ENCODE data around the gene ATF4. TPM values are rescaled to one million over a fixed set of nuclear protein-coding genes. Genes with fewer than 3 reads are reported as not detected.
A peak's percentile ranks its signal among the peaks of the same experiment; 100 is the strongest.

ATF4 gene
- total and polyA plus RNA-seq, 2 of the 8 experiments (the other 6 are each of a cell fraction or from before 2014, with no cell fraction given): 553 to 704 TPM

- TF ChIP-seq JUND (IDR thresholded peaks at IDR 0.05; ENCODE audit: low read length) (no peak), CTCF (IDR thresholded peaks at IDR 0.05; ENCODE audit: control extremely low read depth in 1 of 3, insufficient read depth in 1 of 3, low read depth in 1 of 3, low read length in 3 of 3) (no peak), YY1 (IDR thresholded peaks at IDR 0.05; ENCODE audit: low read depth, low read length) (peak; percentile 93), EZH2 (IDR thresholded peaks at IDR 0.05; ENCODE audit: low read depth, low read length, severe bottlenecking) (no peak), RXRA (IDR thresholded peaks at IDR 0.05; ENCODE audit: insufficient read depth, low read depth, low read length) (no peak), TCF12 (IDR thresholded peaks at IDR 0.05; ENCODE audit: low read depth, low read length) (no peak), CBX8 (IDR thresholded peaks at IDR 0.05; ENCODE audit: borderline replicate concordance, low read depth, low read length) (no peak), CHD2 (IDR thresholded peaks at IDR 0.05; ENCODE audit: low read length) (peak; percentile 52; the same call in 1 of the 2 replicates), BCL11A (IDR thresholded peaks at IDR 0.05; ENCODE audit: low read depth in 2 of 2, low read length in 2 of 2) (no peak), CBX5 (IDR thresholded peaks at IDR 0.05; ENCODE audit: low read depth, low read length) (no peak), EGR1 (IDR thresholded peaks at IDR 0.05; ENCODE audit: borderline replicate concordance, low read depth, low read length) (peak; percentile 97), ZNF274 (IDR thresholded peaks at IDR 0.05; ENCODE audit: borderline replicate concordance, extremely low read depth, low read length) (no peak), KDM1A (IDR thresholded peaks at IDR 0.05; ENCODE audit: borderline replicate concordance, low read length) (no peak), JUN (IDR thresholded peaks at IDR 0.05; ENCODE audit: low read depth, low read length) (no peak), SIN3A (conservative IDR thresholded peaks at IDR 0.05 in 1 of 2, IDR thresholded peaks at IDR 0.05 in 1 of 2; ENCODE audit: low read depth in 1 of 2, low read length in 2 of 2) (peak; percentile 69 to 89; a peak in 3 of 4 replicates), CEBPB (IDR thresholded peaks at IDR 0.05; ENCODE audit: low read depth, low read length) (peak; percentile 93), HDAC6 (IDR thresholded peaks at IDR 0.05; ENCODE audit: low read depth, low read length) (no peak), CHD1 (IDR thresholded peaks at IDR 0.05; ENCODE audit: low read depth, low read length) (no peak), ATF3 (IDR thresholded peaks at IDR 0.05; ENCODE audit: insufficient read depth, low read depth, low read length) (no peak), ASH2L (IDR thresholded peaks at IDR 0.05; ENCODE audit: low read length) (peak; percentile 57), SAP30 (IDR thresholded peaks at IDR 0.05; ENCODE audit: insufficient read depth, insufficient replicate concordance, low read length) (peak; percentile 21)
Observed at GRCh38 chr22:39532215-39533073, 12.1 kb downstream of the ATF4 start, which contains the start of gene RPS19BP1 (continued).

Data from H1 (cell line).